ENCODE measurements around the gene CDK15.

Gene CDK15

DNA sequence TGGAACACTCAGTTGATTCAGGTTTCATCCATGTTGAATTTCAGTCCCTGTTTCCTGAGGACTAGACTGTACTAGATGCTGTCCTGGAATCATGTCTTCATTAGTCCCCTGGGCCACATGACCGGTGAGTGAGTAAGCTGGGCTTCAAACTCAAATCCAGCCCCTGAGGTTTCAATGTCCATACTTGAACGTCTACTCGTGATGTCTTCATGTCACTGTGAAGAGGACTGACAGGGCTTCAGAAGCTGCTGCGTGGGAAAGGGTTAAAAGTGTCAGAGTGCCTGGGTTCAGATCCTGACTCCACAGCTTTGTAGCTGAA, 101.2 kb downstream of the CDK15 start:
- no peaks in the 10 kb centered on the region for H3K27me3 ChIP-seq (ENCODE audit: control insufficient read depth in 1 of 2, insufficient read depth in 2 of 2, low read length in 2 of 2)
- no peak overlapping the region for H3K4me3 ChIP-seq (ENCODE audit: low read length in 2 of 2)
- H3K27ac ChIP-seq (ENCODE audit: low read length): no peak overlapping the region
- H3K4me1 ChIP-seq (ENCODE audit: control insufficient read depth, insufficient read depth, low read length): peaks cover 5% of the 10 kb centered on the region
- no peaks in the 10 kb centered on the region for H3K36me3 ChIP-seq (ENCODE audit: control insufficient read depth in 2 of 2, insufficient read depth in 2 of 2, low read length in 2 of 2)
- no peak overlapping the region for H3K9ac ChIP-seq (ENCODE audit: low read length in 2 of 2)
- no peaks in the 10 kb centered on the region for H3K9me3 ChIP-seq (ENCODE audit: control insufficient read depth in 2 of 2, low read length in 2 of 2)

DNA sequence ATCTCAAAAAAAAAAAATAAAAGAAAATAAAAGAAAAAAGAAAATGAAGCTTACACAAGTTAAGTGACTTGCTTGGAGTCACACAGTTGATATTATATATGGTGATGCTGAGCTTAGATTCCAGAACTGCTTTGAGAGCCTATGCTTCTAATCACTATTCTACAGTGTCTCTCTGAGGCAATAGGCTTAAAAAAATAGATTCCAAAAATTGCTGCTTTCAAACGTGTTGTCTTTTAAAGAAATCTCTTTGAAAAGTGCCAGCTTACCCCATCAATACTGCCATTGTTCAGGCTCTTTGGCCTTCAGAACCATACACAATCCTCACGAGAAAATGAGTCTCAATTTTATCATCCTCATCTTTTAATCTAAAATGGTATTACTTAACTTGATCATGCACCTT, 102.6 kb downstream of the CDK15 start:
- Histone ChIP-seq H3K9me3 (ENCODE audit: control insufficient read depth in 2 of 2, low read length in 2 of 2) (no peaks in the 10 kb centered on the region), H3K36me3 (ENCODE audit: control insufficient read depth in 2 of 2, insufficient read depth in 2 of 2, low read length in 2 of 2) (no peaks in the 10 kb centered on the region), H3K27me3 (ENCODE audit: control insufficient read depth in 1 of 2, insufficient read depth in 2 of 2, low read length in 2 of 2) (no peaks in the 10 kb centered on the region), H3K4me3 (ENCODE audit: low read length in 2 of 2) (no peak overlapping the region), H3K9ac (ENCODE audit: low read length in 2 of 2) (no peak overlapping the region), H3K27ac (ENCODE audit: low read length) (no peak overlapping the region), H3K4me1 (ENCODE audit: control insufficient read depth, insufficient read depth, low read length) (peaks cover 5% of the 10 kb centered on the region)

DNA sequence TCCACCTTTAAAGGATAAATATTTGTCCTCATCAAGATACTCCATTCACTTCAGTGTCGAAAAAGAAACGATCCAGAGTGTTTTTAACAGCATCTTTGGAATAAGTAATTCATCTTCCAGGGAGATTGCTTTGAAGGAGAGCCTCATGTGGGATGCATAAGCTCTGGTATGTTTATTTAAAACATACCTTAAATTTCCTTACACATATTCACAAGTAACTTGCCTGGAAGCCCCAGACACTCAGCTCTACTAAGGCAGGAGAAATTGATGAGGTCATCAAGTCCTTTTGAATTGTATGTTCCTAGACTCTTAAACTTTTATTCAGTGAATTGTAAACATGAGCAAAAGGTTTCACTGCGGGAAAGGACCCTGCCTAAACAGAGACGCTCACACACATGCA, 103.0 kb downstream of the CDK15 start:
- H3K27me3 ChIP-seq (ENCODE audit: control insufficient read depth in 1 of 2, insufficient read depth in 2 of 2, low read length in 2 of 2): no peaks in the 10 kb centered on the region
- H3K9me3 ChIP-seq (ENCODE audit: control insufficient read depth in 2 of 2, low read length in 2 of 2): no peaks in the 10 kb centered on the region
- no peak overlapping the region for H3K4me3 ChIP-seq (ENCODE audit: low read length in 2 of 2)
- peaks cover 5% of the 10 kb centered on the region for H3K4me1 ChIP-seq (ENCODE audit: control insufficient read depth, insufficient read depth, low read length)
- no peak overlapping the region for H3K27ac ChIP-seq (ENCODE audit: low read length)
- no peaks in the 10 kb centered on the region for H3K36me3 ChIP-seq (ENCODE audit: control insufficient read depth in 2 of 2, insufficient read depth in 2 of 2, low read length in 2 of 2)
- H3K9ac ChIP-seq (ENCODE audit: low read length in 2 of 2): no peak overlapping the region

DNA sequence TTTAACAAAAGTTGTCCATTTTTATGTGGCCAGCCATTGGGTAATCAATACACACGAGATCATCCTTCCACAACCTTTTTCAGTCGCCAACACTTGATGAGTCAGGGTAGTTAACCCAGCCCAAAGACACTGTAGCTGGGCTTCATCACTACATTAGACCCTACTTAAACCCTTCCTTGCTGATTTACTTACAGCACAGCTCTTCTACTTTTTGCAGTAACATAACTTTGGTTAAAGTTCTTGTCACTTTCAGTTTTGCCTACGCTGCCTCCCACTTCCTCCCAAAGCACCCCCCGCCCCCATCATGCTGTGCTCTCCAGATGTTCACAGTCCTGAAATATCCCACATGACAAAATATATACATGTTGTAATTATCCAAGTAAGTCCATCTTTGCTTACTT, 103.6 kb downstream of the CDK15 start:
- H3K27ac ChIP-seq (ENCODE audit: low read length): no peak overlapping the region
- H3K4me3 ChIP-seq (ENCODE audit: low read length in 2 of 2): no peak overlapping the region

GRCh38 chr2:201911372-201911771, 105.0 kb downstream of the CDK15 start:
- H3K4me3 ChIP-seq (ENCODE audit: low read length in 2 of 2): no peak overlapping the region
- H3K4me1 ChIP-seq (ENCODE audit: control insufficient read depth, insufficient read depth, low read length): peaks cover 5% of the 10 kb centered on the region

More for the DNA sequence above, 103.6 kb downstream of the CDK15 start:
- no peak overlapping the region for H3K9ac ChIP-seq (ENCODE audit: low read length in 2 of 2)
- H3K36me3 ChIP-seq (ENCODE audit: control insufficient read depth in 2 of 2, insufficient read depth in 2 of 2, low read length in 2 of 2): no peaks in the 10 kb centered on the region
- H3K27me3 ChIP-seq (ENCODE audit: control insufficient read depth in 1 of 2, insufficient read depth in 2 of 2, low read length in 2 of 2): no peaks in the 10 kb centered on the region
- H3K4me1 ChIP-seq (ENCODE audit: control insufficient read depth, insufficient read depth, low read length): peaks cover 5% of the 10 kb centered on the region
- no peaks in the 10 kb centered on the region for H3K9me3 ChIP-seq (ENCODE audit: control insufficient read depth in 2 of 2, low read length in 2 of 2)

DNA sequence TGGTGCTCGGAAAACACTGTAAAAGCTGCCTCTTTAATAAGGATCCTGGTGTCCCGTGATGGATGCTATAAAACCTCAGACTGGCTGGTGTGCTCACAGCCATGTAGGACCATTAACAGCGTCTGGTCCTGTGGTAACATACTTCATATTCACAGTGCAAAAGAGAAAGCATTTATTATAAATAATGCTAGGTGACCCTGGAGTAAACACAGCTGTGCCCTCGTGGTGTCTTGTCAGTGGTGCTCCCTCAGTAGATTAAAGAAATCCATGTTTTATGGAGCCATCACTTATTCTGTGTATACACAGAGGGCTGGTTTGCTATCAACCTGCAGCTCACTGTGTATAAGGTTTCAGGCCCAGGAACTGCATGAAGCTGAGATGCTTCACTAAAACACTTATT, 106.9 kb downstream of the CDK15 start:
- Histone ChIP-seq H3K27me3 (ENCODE audit: control insufficient read depth in 1 of 2, insufficient read depth in 2 of 2, low read length in 2 of 2) (no peaks in the 10 kb centered on the region), H3K4me1 (ENCODE audit: control insufficient read depth, insufficient read depth, low read length) (peaks cover 5% of the 10 kb centered on the region), H3K4me3 (ENCODE audit: low read length in 2 of 2) (no peak overlapping the region), H3K27ac (ENCODE audit: low read length) (no peak overlapping the region), H3K9ac (ENCODE audit: low read length in 2 of 2) (no peak overlapping the region), H3K36me3 (ENCODE audit: control insufficient read depth in 2 of 2, insufficient read depth in 2 of 2, low read length in 2 of 2) (no peaks in the 10 kb centered on the region), H3K9me3 (ENCODE audit: control insufficient read depth in 2 of 2, low read length in 2 of 2) (no peaks in the 10 kb centered on the region)

More at GRCh38 chr2:201911372-201911771, 105.0 kb downstream of the CDK15 start:
- Histone ChIP-seq H3K9me3 (ENCODE audit: control insufficient read depth in 2 of 2, low read length in 2 of 2) (no peaks in the 10 kb centered on the region), H3K9ac (ENCODE audit: low read length in 2 of 2) (no peak overlapping the region), H3K36me3 (ENCODE audit: control insufficient read depth in 2 of 2, insufficient read depth in 2 of 2, low read length in 2 of 2) (no peaks in the 10 kb centered on the region), H3K27me3 (ENCODE audit: control insufficient read depth in 1 of 2, insufficient read depth in 2 of 2, low read length in 2 of 2) (no peaks in the 10 kb centered on the region), H3K27ac (ENCODE audit: low read length) (no peak overlapping the region)

- Histone ChIP-seq H3K9ac (ENCODE audit: low read length in 2 of 2) (no peak overlapping the region), H3K27me3 (ENCODE audit: control insufficient read depth in 1 of 2, insufficient read depth in 2 of 2, low read length in 2 of 2) (no peaks in the 10 kb centered on the region), H3K27ac (ENCODE audit: low read length) (no peak overlapping the region), H3K4me3 (ENCODE audit: low read length in 2 of 2) (no peak overlapping the region), H3K9me3 (ENCODE audit: control insufficient read depth in 2 of 2, low read length in 2 of 2) (no peaks in the 10 kb centered on the region), H3K4me1 (ENCODE audit: control insufficient read depth, insufficient read depth, low read length) (no peaks in the 10 kb centered on the region), H3K36me3 (ENCODE audit: control insufficient read depth in 2 of 2, insufficient read depth in 2 of 2, low read length in 2 of 2) (no peaks in the 10 kb centered on the region)
Observed at GRCh38 chr2:201915446-201915845, 109.1 kb downstream of the CDK15 start.

DNA sequence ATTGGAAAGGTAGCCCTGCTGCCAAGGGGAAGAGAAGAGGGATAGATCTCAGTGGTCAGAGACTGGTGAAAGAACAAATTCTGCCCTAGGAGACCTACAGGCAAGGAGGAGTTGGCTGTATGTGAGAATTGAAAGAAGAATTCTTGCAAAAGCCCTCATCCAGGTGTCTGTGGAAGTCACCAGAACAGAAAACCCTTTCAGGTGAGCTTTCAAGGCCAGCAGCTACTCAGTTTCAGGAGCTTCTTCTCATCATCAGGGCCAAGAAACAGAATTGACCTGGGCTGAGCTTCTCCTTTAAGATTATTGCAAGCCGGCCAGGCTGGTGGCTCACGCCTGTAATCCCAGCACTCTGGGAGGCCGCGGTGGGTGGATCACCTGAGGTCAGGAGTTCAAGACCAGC, 110.2 kb downstream of the CDK15 start:
- H3K9ac ChIP-seq (ENCODE audit: low read length in 2 of 2): no peak overlapping the region
- H3K36me3 ChIP-seq (ENCODE audit: control insufficient read depth in 2 of 2, insufficient read depth in 2 of 2, low read length in 2 of 2): no peaks in the 10 kb centered on the region
- no peak overlapping the region for H3K27ac ChIP-seq (ENCODE audit: low read length)
- no peaks in the 10 kb centered on the region for H3K9me3 ChIP-seq (ENCODE audit: control insufficient read depth in 2 of 2, low read length in 2 of 2)
- no peaks in the 10 kb centered on the region for H3K27me3 ChIP-seq (ENCODE audit: control insufficient read depth in 1 of 2, insufficient read depth in 2 of 2, low read length in 2 of 2)
- H3K4me1 ChIP-seq (ENCODE audit: control insufficient read depth, insufficient read depth, low read length): no peaks in the 10 kb centered on the region
- no peak overlapping the region for H3K4me3 ChIP-seq (ENCODE audit: low read length in 2 of 2)

GRCh38 chr2:201918616-201919307, 112.4 kb downstream of the CDK15 start:
- H3K27ac ChIP-seq (ENCODE audit: low read length): no peak overlapping the region

DNA sequence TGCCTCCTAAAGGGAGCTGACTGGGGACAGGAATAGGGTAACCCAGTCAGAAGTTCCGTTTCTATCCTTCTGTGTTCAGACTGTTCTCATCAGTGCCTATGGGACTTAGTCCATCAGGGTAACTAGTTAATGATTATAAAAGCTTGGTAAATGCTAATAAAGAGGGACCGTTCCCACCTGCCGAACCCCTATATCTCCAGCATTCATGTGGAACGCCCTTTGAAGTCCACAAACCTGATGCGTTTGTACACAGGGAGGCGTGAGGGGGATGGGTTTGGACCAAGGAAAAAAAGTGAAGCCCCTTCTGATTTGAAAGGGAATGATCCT, 112.9 kb downstream of the CDK15 start:
- no peak overlapping the region for H3K9ac ChIP-seq (ENCODE audit: low read length in 2 of 2)
- H3K4me3 ChIP-seq (ENCODE audit: low read length in 2 of 2): no peak overlapping the region
- no peaks in the 10 kb centered on the region for H3K27me3 ChIP-seq (ENCODE audit: control insufficient read depth in 1 of 2, insufficient read depth in 2 of 2, low read length in 2 of 2)
- no peaks in the 10 kb centered on the region for H3K9me3 ChIP-seq (ENCODE audit: control insufficient read depth in 2 of 2, low read length in 2 of 2)
- H3K4me1 ChIP-seq (ENCODE audit: control insufficient read depth, insufficient read depth, low read length): no peaks in the 10 kb centered on the region
- H3K36me3 ChIP-seq (ENCODE audit: control insufficient read depth in 2 of 2, insufficient read depth in 2 of 2, low read length in 2 of 2): no peaks in the 10 kb centered on the region
- H3K27ac ChIP-seq (ENCODE audit: low read length): no peak overlapping the region

More at GRCh38 chr2:201918616-201919307, 112.4 kb downstream of the CDK15 start:
- Histone ChIP-seq H3K36me3 (ENCODE audit: control insufficient read depth in 2 of 2, insufficient read depth in 2 of 2, low read length in 2 of 2) (no peaks in the 10 kb centered on the region), H3K4me3 (ENCODE audit: low read length in 2 of 2) (no peak overlapping the region), H3K4me1 (ENCODE audit: control insufficient read depth, insufficient read depth, low read length) (no peaks in the 10 kb centered on the region), H3K9ac (ENCODE audit: low read length in 2 of 2) (no peak overlapping the region), H3K27me3 (ENCODE audit: control insufficient read depth in 1 of 2, insufficient read depth in 2 of 2, low read length in 2 of 2) (no peaks in the 10 kb centered on the region), H3K9me3 (ENCODE audit: control insufficient read depth in 2 of 2, low read length in 2 of 2) (no peaks in the 10 kb centered on the region)

DNA sequence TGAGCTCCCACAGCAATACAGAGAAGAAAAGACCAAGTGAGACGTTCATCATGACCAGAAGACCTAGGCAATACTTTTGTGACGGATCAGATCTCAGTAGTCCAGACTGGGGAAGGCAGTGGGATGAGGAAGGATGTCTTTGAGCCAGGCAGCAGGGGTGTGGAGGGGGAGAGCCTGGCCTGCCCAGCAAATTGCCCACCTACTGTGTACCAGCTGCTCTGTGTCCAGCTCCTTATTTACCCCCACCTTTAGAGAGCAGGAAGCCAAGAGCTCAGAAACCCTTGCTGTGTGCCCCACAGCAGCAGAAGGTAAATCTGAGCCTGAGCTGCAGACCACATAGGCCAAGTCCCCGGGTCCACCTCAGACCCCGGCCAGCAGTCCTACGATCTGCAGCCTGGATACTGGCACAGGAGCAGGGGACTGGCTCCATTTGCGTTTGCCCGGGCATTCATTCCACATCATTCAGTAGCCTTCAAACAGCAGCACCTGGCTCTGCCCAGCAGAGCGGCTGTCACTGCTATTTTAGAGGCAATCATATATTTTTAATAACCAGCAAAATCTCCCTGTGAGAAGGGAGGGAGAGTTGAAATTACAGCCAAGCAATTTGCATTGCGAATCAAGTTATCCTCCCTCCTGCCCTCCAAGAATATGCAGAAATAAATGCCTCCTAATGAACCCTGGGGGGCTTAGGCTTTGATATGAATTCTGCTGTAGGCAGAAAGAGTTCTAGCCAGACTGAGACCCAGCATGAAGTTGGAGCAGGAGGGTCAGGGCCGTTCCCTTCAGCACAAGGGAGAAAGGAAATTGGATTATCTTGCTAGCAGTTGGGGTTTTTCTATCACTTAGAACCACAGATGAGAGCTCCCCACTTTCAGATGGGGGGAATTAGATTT, 117.3 kb downstream of the CDK15 start:
- Histone ChIP-seq H3K36me3 (ENCODE audit: control insufficient read depth in 2 of 2, insufficient read depth in 2 of 2, low read length in 2 of 2) (no peaks in the 10 kb centered on the region), H3K27ac (ENCODE audit: low read length) (no peak overlapping the region), H3K4me1 (ENCODE audit: control insufficient read depth, insufficient read depth, low read length) (no peaks in the 10 kb centered on the region), H3K9me3 (ENCODE audit: control insufficient read depth in 2 of 2, low read length in 2 of 2) (no peaks in the 10 kb centered on the region), H3K4me3 (ENCODE audit: low read length in 2 of 2) (no peak overlapping the region), H3K9ac (ENCODE audit: low read length in 2 of 2) (no peak overlapping the region), H3K27me3 (ENCODE audit: control insufficient read depth in 1 of 2, insufficient read depth in 2 of 2, low read length in 2 of 2) (no peaks in the 10 kb centered on the region)
